OCI-LY7 (cell line): ENCODE data around the gene DACT2. TPM values are rescaled to one million over a fixed set of nuclear protein-coding genes. Genes with fewer than 3 reads are reported as not detected.

ENCODE experiments used
- BruUV-seq: library from RNA; stranded (reverse); fragments of 400-500 nt; replicated peaks from 2 replicates; lab custom pipeline; 2021; lab: Mats Ljungman, UMichigan
- CTCF ChIA-PET: fragments of 300-600 bp; sonication (Branson Sonifier 250); formaldehyde crosslinking; loops from one replicate; lab custom pipeline; 2022; ENCODE audit warnings: antibody characterized with exemption; ENCODE audit not compliant: unreplicated experiment; lab: Charles Lee
- POLR2A ChIA-PET: fragments of 300-600 bp; sonication (Branson Sonifier 250); formaldehyde crosslinking; loops from one replicate; lab custom pipeline; 2022; ENCODE audit warnings: antibody characterized with exemption; lab: Charles Lee
- DNase-seq: peaks from one replicate; pipeline ENCODE4 v3.0.0-alpha.2; 2015; ENCODE audit warnings: low spot score
- H2AFZ ChIP-seq: fragments of 200-600 bp; sonication (generic), shearing (Covaris generic); 2 replicates; pipeline ENCODE4 v1.6.1; 2014; ENCODE audit warnings: mild to moderate bottlenecking, antibody characterized with exemption, low read length, moderate library complexity
- H3K27ac ChIP-seq: fragments of 200-600 bp; sonication (generic); 2 replicates; pipeline ENCODE4 v1.5.1; 2014; ENCODE audit warnings: mixed run types, low read depth, mild to moderate bottlenecking, moderate library complexity, low read length, inconsistent platforms; ENCODE audit not compliant: poor library complexity, severe bottlenecking
- H3K36me3 ChIP-seq: fragments of 200-600 bp; sonication (generic); 2 replicates; pipeline ENCODE4 v1.6.1; 2014; ENCODE audit warnings: mild to moderate bottlenecking, antibody characterized with exemption, low read length, moderate library complexity, mixed read lengths; ENCODE audit not compliant: insufficient read depth
- H3K4me1 ChIP-seq: fragments of 200-600 bp; sonication (generic); 2 replicates; pipeline ENCODE4 v1.5.1; 2014; ENCODE audit warnings: mild to moderate bottlenecking, low read length; ENCODE audit not compliant: insufficient read depth, poor library complexity, severe bottlenecking
- H3K4me2 ChIP-seq: fragments of 200-600 bp; sonication (generic); 2 replicates; pipeline ENCODE4 v1.6.1; 2014; ENCODE audit warnings: mild to moderate bottlenecking, low read length
- H3K4me3 ChIP-seq: fragments of 200-600 bp; sonication (generic); 2 replicates; pipeline ENCODE4 v1.5.1; 2014; ENCODE audit warnings: mild to moderate bottlenecking, low read depth, low read length; ENCODE audit not compliant: poor library complexity, severe bottlenecking
- H3K79me2 ChIP-seq: fragments of 200-600 bp; sonication (generic); 2 replicates; pipeline ENCODE4 v1.6.1; 2016; ENCODE audit warnings: low read depth, mild to moderate bottlenecking, low read length, moderate library complexity, mixed read lengths; ENCODE audit not compliant: insufficient read depth
- H3K9me2 ChIP-seq: fragments of 200-600 bp; sonication (generic); 2 replicates; pipeline ENCODE4 v1.6.1; 2016; ENCODE audit warnings: mild to moderate bottlenecking, low read length, mixed read lengths; ENCODE audit not compliant: insufficient read depth
- H3K9me3 ChIP-seq: fragments of 200-600 bp; sonication (generic); 2 replicates; pipeline ENCODE4 v1.6.1; 2014; ENCODE audit warnings: mild to moderate bottlenecking, mixed run types, low read length, mixed read lengths
- H4K20me1 ChIP-seq: fragments of 200-600 bp; sonication (generic); 2 replicates; pipeline ENCODE4 v1.6.1; 2014; ENCODE audit warnings: mild to moderate bottlenecking, antibody characterized with exemption, low read length, moderate library complexity, mixed read lengths; ENCODE audit not compliant: insufficient read depth
- CTCF ChIP-seq: fragments of 200-600 bp; sonication (generic); conservative IDR thresholded peaks from 2 replicates; pipeline ENCODE4 v1.5.1; 2014; ENCODE audit warnings: mild to moderate bottlenecking, antibody characterized with exemption, low read length, moderate library complexity, mixed read lengths
- EZH2phosphoT487 ChIP-seq: fragments of 200-600 bp; sonication (generic); IDR thresholded peaks from 2 replicates; pipeline ENCODE4 v1.6.1; 2018; ENCODE audit warnings: low read depth, borderline replicate concordance, mild to moderate bottlenecking, mixed run types, antibody characterized with exemption, low read length, moderate library complexity, mixed read lengths
- intact Hi-C: fragments of 100-400 bp; cut with micrococcal nuclease; formaldehyde crosslinking; loops from one replicate; pipeline ENCODE4 v1.10.0; 2022; ENCODE audit not compliant: unreplicated experiment
- total RNA-seq, 2 experiments: library from RNA; depleted of rRNA in 1 of 2; stranded (reverse); fragments of >200 nt in 1 of 2; shearing (Covaris generic) in 1 of 2; gene quantifications; 2 replicates each; pipeline ENCODE4 v1.2.3, GENCODE V29; 2014 to 2022

DACT2 gene
- total RNA-seq, 2 experiments from 2014 or later, result not detected

- no peak for TF ChIP-seq CTCF
- no peak for TF ChIP-seq EZH2phosphoT487
- H3K36me3 ChIP-seq, result no peaks in the 10 kb centered on the region
- POLR2A ChIA-PET, result interaction anchor here (0.6 kb wide), 1 partner anchor 67 kb away, joined by 5 read pairs; no protein-coding TSS in a partner anchor
- CTCF ChIA-PET, result no interaction called here
- intact Hi-C loops, result no loop called here
- H3K4me1 ChIP-seq, result no peaks in the 10 kb centered on the region
- no peak overlapping the region for H3K27ac ChIP-seq
- H3K79me2 ChIP-seq, result no peaks in the 10 kb centered on the region
- no peaks in the 10 kb centered on the region for H4K20me1 ChIP-seq
- no peak overlapping the region for H2AFZ ChIP-seq
- H3K9me2 ChIP-seq, result no peaks in the 10 kb centered on the region
- BruUV-seq, result no TSS peak
- no peak overlapping the region for H3K4me3 ChIP-seq
- DNase-seq, result no peak
- no peaks in the 10 kb centered on the region for H3K9me3 ChIP-seq
- no peak overlapping the region for H3K4me2 ChIP-seq
These were observed 44.5 kb upstream of the DACT2 start for GRCh38 chr6:168363811-168364792.

GRCh38 chr6:168363302-168363701 is 43.7 kb upstream of the DACT2 start:
- Histone ChIP-seq H3K9me2 (no peaks in the 10 kb centered on the region), H3K79me2 (no peaks in the 10 kb centered on the region), H3K4me3 (no peak overlapping the region), H3K27ac (no peak overlapping the region), H2AFZ (no peak overlapping the region), H4K20me1 (no peaks in the 10 kb centered on the region), H3K36me3 (no peaks in the 10 kb centered on the region), H3K9me3 (no peaks in the 10 kb centered on the region), H3K4me1 (no peaks in the 10 kb centered on the region), H3K4me2 (no peak overlapping the region)
- POLR2A ChIA-PET, result interaction anchor here (0.6 kb wide), 1 partner anchor 68 kb away, joined by 5 read pairs; no protein-coding TSS in a partner anchor
- CTCF ChIA-PET, result no interaction called here
- intact Hi-C loops, result no loop called here
- TF ChIP-seq EZH2phosphoT487 (no peak), CTCF (no peak)
- no TSS peak for BruUV-seq
- no peak for DNase-seq
